Sigmoid colon (tissue), 7 donors: ENCODE data around the gene ANXA8. TPM values are rescaled to one million over a fixed set of nuclear protein-coding genes. Genes with fewer than 3 reads are reported as not detected.
"Not testable (repeated sequence)": the region's sequence is repeated elsewhere in the genome, so short reads cannot be mapped to it uniquely, and the experiment has no call there.

Experiments used
- DNase-seq: peaks from one replicate; pipeline ENCODE4 v3.0.0-alpha.2; 2019
- H3K27ac ChIP-seq, 4 donors: fragments of 200-600 bp; sonication (generic); one replicate each; pipeline ENCODE4 v1.5.1; 2016 to 2019; ENCODE audit warnings: mild to moderate bottlenecking in 1 of 4
- H3K27me3 ChIP-seq, 3 donors: fragments of 200-600 bp; sonication (generic); one replicate each; pipeline ENCODE4 v1.5.1; 2019; ENCODE audit warnings: mild to moderate bottlenecking in 1 of 3
- H3K36me3 ChIP-seq, 4 donors: fragments of 200-600 bp; sonication (generic); one replicate each; pipeline ENCODE4 v1.5.1; 2016 to 2019
- H3K4me1 ChIP-seq, 4 donors: fragments of 200-600 bp; sonication (generic); one replicate each; pipeline ENCODE4 v1.5.1; 2017 to 2019
- H3K4me3 ChIP-seq, 4 donors: fragments of 200-600 bp; sonication (generic); one replicate each; pipeline ENCODE4 v1.5.1; 2017 to 2019; ENCODE audit warnings: mild to moderate bottlenecking in 2 of 4, moderate library complexity in 1 of 4
- H3K9me3 ChIP-seq, 4 donors: fragments of 200-600 bp in 3 of 4; sonication (generic) in 3 of 4; one replicate each; pipeline versions ENCODE4 v1.5.1 to v1.6.1; 2013 to 2019
- CTCF ChIP-seq, 4 experiments: fragments of 450-650 bp in 3 of 4; fragments of 200-600 bp in 1 of 4; IDR thresholded peaks; one replicate each; pipeline ENCODE4 v1.5.1; 2016 to 2019; ENCODE audit warnings: antibody characterized with exemption in 4 of 4, mild to moderate bottlenecking in 3 of 4, moderate library complexity in 2 of 4
- EP300 ChIP-seq, 4 donors: sonication (generic); formaldehyde crosslinking; IDR thresholded peaks; one replicate each; pipeline ENCODE4 v1.6.1; 2017; ENCODE audit warnings: antibody characterized with exemption in 4 of 4
- POLR2A ChIP-seq, 2 donors: fragments of 450-650 bp; IDR thresholded peaks; one replicate each; pipeline ENCODE4 v1.6.1; 2016; ENCODE audit warnings: antibody characterized with exemption in 2 of 2, mild to moderate bottlenecking in 2 of 2, moderate library complexity in 2 of 2
- POLR2AphosphoS5 ChIP-seq, 4 donors: sonication (generic); formaldehyde crosslinking; IDR thresholded peaks; one replicate each; pipeline ENCODE4 v1.6.1; 2017; ENCODE audit warnings: antibody characterized with exemption in 4 of 4
- WGBS, 2 donors: extraction: QIAGEN DNeasy Blood & Tissue Kit; methylation state at CpG; one replicate each; pipeline ENCODE4 v1.1.7; 2013; 5-methylcytosine and 5-hydroxymethylcytosine counted together
- intact Hi-C: fragments of 100-400 bp; cut with DNase I; formaldehyde crosslinking; loops from one replicate; pipeline ENCODE4 v1.15.1; 2023
- polyA plus RNA-seq, 3 donors: library from polyadenylated mRNA; stranded (reverse); fragments of 200-250 nt; gene quantifications; one replicate each; pipeline ENCODE4 v1.2.3, GENCODE V29; 2013
- total RNA-seq, 4 donors: library from RNA; depleted of rRNA; stranded (reverse); fragments of >200 nt; gene quantifications; one replicate each; pipeline ENCODE4 v1.1.0, GENCODE V29; 2016
- donor health status: healthy with polysubstance abuse.
- donor health status: Bipolar disorder and iron deficiency.
- donor health status: healthy.

ANXA8 gene
- total and polyA plus RNA-seq, 7 donors, result 0.12 to 0.60 (median 0.36) TPM; not detected in 2

GRCh38 chr10:47456079-47456785, 27.7 kb downstream of the ANXA8 start:
- intact Hi-C loops, result no loop called here
- Histone ChIP-seq H3K9me3 (no peaks in the 10 kb centered on the region), H3K36me3 (no peaks in the 10 kb centered on the region), H3K4me1 (no peaks in the 10 kb centered on the region), H3K27me3 (no peaks in the 10 kb centered on the region), H3K27ac (no peak overlapping the region), H3K4me3 (no peak overlapping the region)
- no peak for TF ChIP-seq POLR2AphosphoS5 (IDR thresholded peaks at IDR 0.05)
- WGBS, 2 donors, result 83% methylated on average over 8 of the region's 8 CpGs
- DNase-seq, result no peak

GRCh38 chr10:47455350-47456078, 28.4 kb downstream of the ANXA8 start:
- H3K27me3 ChIP-seq, H3K9me3 ChIP-seq, H3K4me1 ChIP-seq, H3K36me3 ChIP-seq, H3K27ac ChIP-seq, H3K4me3 ChIP-seq, intact Hi-C loops, DNase-seq: not testable (repeated sequence)
- WGBS, 2 donors, result 62 to 78% methylated on average over 9 of the region's 9 CpGs

GRCh38 chr10:47454780-47455058, 29.2 kb downstream of the ANXA8 start:
- Histone ChIP-seq H3K36me3 (no peaks in the 10 kb centered on the region), H3K27me3 (no peaks in the 10 kb centered on the region), H3K9me3 (no peaks in the 10 kb centered on the region), H3K27ac (no peak overlapping the region), H3K4me1 (no peaks in the 10 kb centered on the region), H3K4me3 (no peak overlapping the region)
- WGBS, 2 donors, result 83 to 94% methylated on average over 3 of the region's 3 CpGs
- TF ChIP-seq POLR2AphosphoS5 (IDR thresholded peaks at IDR 0.05) (no peak), CTCF (IDR thresholded peaks at IDR 0.05) (no peak), POLR2A (IDR thresholded peaks at IDR 0.05) (no peak), EP300 (IDR thresholded peaks at IDR 0.05) (no peak)
- intact Hi-C loops, result no loop called here
- DNase-seq, result no peak

GRCh38 chr10:47454008-47454779, 29.7 kb downstream of the ANXA8 start:
- H3K36me3 ChIP-seq, result no peaks in the 10 kb centered on the region
- H3K4me3 ChIP-seq, result no peak overlapping the region
- H3K9me3 ChIP-seq, result no peaks in the 10 kb centered on the region
- TF ChIP-seq POLR2A (IDR thresholded peaks at IDR 0.05) (no peak), POLR2AphosphoS5 (IDR thresholded peaks at IDR 0.05) (no peak), CTCF (IDR thresholded peaks at IDR 0.05) (no peak), EP300 (IDR thresholded peaks at IDR 0.05) (no peak)
- no peaks in the 10 kb centered on the region for H3K27me3 ChIP-seq
- H3K27ac ChIP-seq, result no peak overlapping the region
- no peak for DNase-seq
- intact Hi-C loops, result no loop called here
- no peaks in the 10 kb centered on the region for H3K4me1 ChIP-seq
- WGBS, 2 donors, result 80 to 84% methylated on average over 10 of the region's 10 CpGs

- WGBS, 2 donors, result 61 to 76% methylated on average over 7 of the region's 7 CpGs
- no peak for TF ChIP-seq POLR2AphosphoS5 (IDR thresholded peaks at IDR 0.05)
- no peak for TF ChIP-seq EP300 (IDR thresholded peaks at IDR 0.05)
- TF ChIP-seq POLR2A (IDR thresholded peaks at IDR 0.05), result no peak
- no peak for TF ChIP-seq CTCF (IDR thresholded peaks at IDR 0.05)
- DNase-seq, result no peak
- intact Hi-C loops, result no loop called here
- H3K27ac ChIP-seq, result no peak overlapping the region
- no peak overlapping the region for H3K4me3 ChIP-seq
- H3K36me3 ChIP-seq, result no peaks in the 10 kb centered on the region
- H3K9me3 ChIP-seq, result no peaks in the 10 kb centered on the region
- no peaks in the 10 kb centered on the region for H3K4me1 ChIP-seq
- no peaks in the 10 kb centered on the region for H3K27me3 ChIP-seq
These were observed 30.5 kb downstream of the ANXA8 start for GRCh38 chr10:47453141-47454007.
